Measurements from ENCODE around the gene COL27A1.

COL27A1 gene

GRCh38 chr9:114342755-114343440 is 187.6 kb downstream of the COL27A1 start:
- no peak for DNase-seq (ENCODE audit: low spot score)

GRCh38 chr9:114343471-114344187 is 188.3 kb downstream of the COL27A1 start:
- no peak for DNase-seq (ENCODE audit: low spot score)

- DNase-seq (ENCODE audit: low spot score): no peak
These were observed 188.8 kb downstream of the COL27A1 start for GRCh38 chr9:114344188-114344566.

GRCh38 chr9:114344692-114345091 is 189.4 kb downstream of the COL27A1 start:
- DNase-seq (ENCODE audit: low spot score): no peak

GRCh38 chr9:114345493-114346065 is 190.2 kb downstream of the COL27A1 start:
- no peak for DNase-seq (ENCODE audit: low spot score)

- DNase-seq (ENCODE audit: low spot score): no peak
These were observed 190.8 kb downstream of the COL27A1 start for GRCh38 chr9:114346146-114346545.

- no peak for DNase-seq (ENCODE audit: low spot score)
These were observed 192.3 kb downstream of the COL27A1 start for GRCh38 chr9:114347675-114348074.

GRCh38 chr9:114348261-114348905 is 193.0 kb downstream of the COL27A1 start:
- DNase-seq (ENCODE audit: low spot score): no peak

- DNase-seq (ENCODE audit: low spot score): peak; percentile 60
These were observed 193.7 kb downstream of the COL27A1 start for GRCh38 chr9:114348906-114349482.

- no peak for DNase-seq (ENCODE audit: low spot score)
These were observed 194.6 kb downstream of the COL27A1 start for GRCh38 chr9:114349713-114350480.

- no peak for DNase-seq (ENCODE audit: low spot score)
These were observed 195.5 kb downstream of the COL27A1 start for GRCh38 chr9:114350636-114351401.

GRCh38 chr9:114351932-114352331 is 196.6 kb downstream of the COL27A1 start:
- no peak for DNase-seq (ENCODE audit: low spot score)

- DNase-seq (ENCODE audit: low spot score): no peak
These were observed 200.5 kb downstream of the COL27A1 start for GRCh38 chr9:114355821-114356220.

GRCh38 chr9:114356792-114357191 is 201.5 kb downstream of the COL27A1 start:
- DNase-seq (ENCODE audit: low spot score): no peak

GRCh38 chr9:114357360-114357759 is 202.0 kb downstream of the COL27A1 start:
- DNase-seq (ENCODE audit: low spot score): no peak

- no peak for DNase-seq (ENCODE audit: low spot score)
These were observed 202.6 kb downstream of the COL27A1 start for GRCh38 chr9:114357911-114358328.

GRCh38 chr9:114359801-114360200 is 204.5 kb downstream of the COL27A1 start:
- no peak for DNase-seq (ENCODE audit: low spot score)

GRCh38 chr9:114361542-114361941 is 206.2 kb downstream of the COL27A1 start:
- DNase-seq (ENCODE audit: low spot score): no peak
